HT-29 (cell line): ENCODE results near the gene DMWD. TPM values are rescaled to one million over a fixed set of nuclear protein-coding genes. Genes with fewer than 3 reads are reported as not detected.

Experiments used
- DNase-seq: peaks from one replicate; pipeline ENCODE4 v3.0.0-alpha.2; 2015; ENCODE audit warnings: low spot score
- total RNA-seq: library from RNA; depleted of rRNA; stranded (reverse); fragments of >200 nt; shearing (Covaris generic); gene quantifications from 2 replicates; pipeline ENCODE4 v1.2.3, GENCODE V29; 2014

Gene DMWD
- total RNA-seq, 1 experiment from 2014 or later, result 108 TPM

- no peak for DNase-seq
Observed at GRCh38 chr19:45786533-45786894, 6.1 kb downstream of the DMWD start.

GRCh38 chr19:45785781-45786532 is 6.7 kb downstream of the DMWD start:
- DNase-seq, result no peak

- no peak for DNase-seq
Observed at GRCh38 chr19:45785097-45785496, 7.5 kb downstream of the DMWD start.

- DNase-seq, result no peak
Observed at GRCh38 chr19:45784096-45784495, 8.5 kb downstream of the DMWD start.

- no peak for DNase-seq
Observed at GRCh38 chr19:45782820-45783785, 9.5 kb downstream of the DMWD start.

- DNase-seq, result no peak
Observed at GRCh38 chr19:45782162-45782691, 10.4 kb downstream of the DMWD start, which contains the start of gene DMPK. Gene DMPK, minus strand, starts transcription at chr19:45782490. Its CDS starts 138 bp downstream, at chr19:45782352.

- DNase-seq, result peak; percentile 75
Observed at GRCh38 chr19:45781214-45782161, 11.2 kb downstream of the DMWD start.

GRCh38 chr19:45780448-45781213 is 12.0 kb downstream of the DMWD start:
- DNase-seq, result no peak

GRCh38 chr19:45780146-45780447 is 12.5 kb downstream of the DMWD start:
- peak; percentile 50 for DNase-seq

GRCh38 chr19:45779231-45780145 is 13.2 kb downstream of the DMWD start:
- peak; percentile 99 for DNase-seq

- no peak for DNase-seq
Observed at GRCh38 chr19:45778010-45778661, 14.5 kb downstream of the DMWD start.

GRCh38 chr19:45777395-45777961 is 15.2 kb downstream of the DMWD start:
- DNase-seq, result no peak

- peak; percentile 52 for DNase-seq
Observed at GRCh38 chr19:45774765-45775164, 17.9 kb downstream of the DMWD start.

- no peak for DNase-seq
Observed at GRCh38 chr19:45773384-45773783, 19.3 kb downstream of the DMWD start.

GRCh38 chr19:45772912-45773311 is 19.7 kb downstream of the DMWD start:
- no peak for DNase-seq

- DNase-seq, result no peak
Observed at GRCh38 chr19:45772130-45772840, 20.4 kb downstream of the DMWD start.

GRCh38 chr19:45771311-45771933 is 21.2 kb downstream of the DMWD start:
- DNase-seq, result no peak
